Neural crest cell (in vitro differentiated cells): ENCODE results near the gene RPH3AL. TPM values are rescaled to one million over a fixed set of nuclear protein-coding genes. Genes with fewer than 3 reads are reported as not detected.

Experiments
- DNase-seq: peaks from one replicate; pipeline ENCODE4 v3.0.0; 2021; ENCODE audit warnings: low read depth, mixed read lengths, low spot score
- H3K27ac Mint-ChIP-seq: one replicate; pipeline ENCODE4 v1.8.0; 2021; ENCODE audit warnings: mild to moderate bottlenecking, mixed read lengths; ENCODE audit not compliant: unreplicated experiment
- H3K27me3 Mint-ChIP-seq: 2 replicates; pipeline ENCODE4 v1.8.0; 2021; ENCODE audit warnings: low read depth, mild to moderate bottlenecking, mixed read lengths
- H3K36me3 Mint-ChIP-seq: 2 replicates; pipeline ENCODE4 v1.8.0; 2021; ENCODE audit warnings: low read depth, mild to moderate bottlenecking, mixed read lengths
- H3K4me1 Mint-ChIP-seq: 2 replicates; pipeline ENCODE4 v1.8.0; 2021; ENCODE audit warnings: mixed read lengths
- H3K4me3 Mint-ChIP-seq: one replicate; pipeline ENCODE4 v1.8.0; 2021; ENCODE audit warnings: mild to moderate bottlenecking, mixed read lengths
- H3K9me3 Mint-ChIP-seq: 2 replicates; pipeline ENCODE4 v1.8.0; 2021; ENCODE audit warnings: mixed read lengths
- CTCF ChIP-seq: fragments of 200-600 bp; sonication (generic); conservative IDR thresholded peaks from 2 replicates; pipeline ENCODE4 v1.5.0; 2021; ENCODE audit warnings: antibody characterized with exemption, mild to moderate bottlenecking
- total RNA-seq: library from RNA; stranded (reverse); gene quantifications from 2 replicates; pipeline ENCODE4 v1.2.1, GENCODE V29; 2021

The RPH3AL gene
- total RNA-seq, 1 donor from 2014 or later = 1.9 TPM

DNA sequence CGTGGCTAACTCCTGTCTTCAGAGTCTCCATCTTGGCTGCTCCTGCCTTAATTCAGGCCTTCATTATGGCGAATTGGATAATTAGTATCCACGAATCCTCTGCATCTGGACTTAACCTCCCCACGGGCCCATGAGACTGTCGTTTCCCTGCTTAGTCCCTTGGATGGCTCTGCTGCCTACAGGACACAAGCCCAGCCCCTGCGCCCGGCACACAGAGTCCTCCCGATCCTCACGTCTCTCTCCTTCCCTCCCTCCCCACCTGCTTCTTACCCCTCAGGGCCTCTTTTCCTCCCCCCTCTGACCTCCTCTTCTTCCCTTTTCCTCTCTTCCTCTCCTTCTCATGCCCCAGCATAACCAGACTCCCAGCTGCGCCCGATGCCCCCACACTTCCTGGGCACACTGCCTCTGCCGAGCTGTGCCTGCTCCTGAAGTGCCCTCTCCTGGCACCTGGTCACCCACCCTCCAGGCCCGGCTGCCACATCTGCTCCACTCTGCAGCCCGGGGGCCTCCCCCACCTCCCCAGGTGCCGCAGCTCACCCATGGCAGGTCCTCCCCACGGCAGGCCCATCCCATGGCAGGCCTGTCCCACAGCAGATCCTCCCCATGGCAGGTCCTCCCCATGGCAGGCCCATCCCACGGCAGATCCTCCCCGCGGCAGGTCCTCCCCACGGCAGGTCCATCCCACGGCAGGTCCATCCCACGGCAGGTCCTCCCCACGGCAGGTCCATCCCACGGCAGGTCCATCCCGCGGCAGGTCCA lies 45.9 kb downstream of the RPH3AL start:
- peaks cover 23% of the 10 kb centered on the region for H3K4me1 Mint-ChIP-seq
- peaks cover 7% of the 10 kb centered on the region for H3K27me3 Mint-ChIP-seq
- H3K27ac Mint-ChIP-seq = peak overlapping the region; percentile 57

GRCh38 chr17:306116-306515 lies 46.5 kb downstream of the RPH3AL start:
- no peaks in the 10 kb centered on the region for H3K9me3 Mint-ChIP-seq
- no peak for DNase-seq
- no peak overlapping the region for H3K27ac Mint-ChIP-seq
- peaks cover 19% of the 10 kb centered on the region for H3K4me1 Mint-ChIP-seq
- no peaks in the 10 kb centered on the region for H3K36me3 Mint-ChIP-seq
- H3K27me3 Mint-ChIP-seq = peaks cover 3% of the 10 kb centered on the region
- H3K4me3 Mint-ChIP-seq = peak overlapping the region; percentile 31
- no peak for TF ChIP-seq CTCF

More for the DNA sequence above, 45.9 kb downstream of the RPH3AL start:
- DNase-seq = no peak
- H3K36me3 Mint-ChIP-seq = no peaks in the 10 kb centered on the region
- H3K9me3 Mint-ChIP-seq = no peaks in the 10 kb centered on the region
- H3K4me3 Mint-ChIP-seq = no peak overlapping the region
- no peak for TF ChIP-seq CTCF

DNA sequence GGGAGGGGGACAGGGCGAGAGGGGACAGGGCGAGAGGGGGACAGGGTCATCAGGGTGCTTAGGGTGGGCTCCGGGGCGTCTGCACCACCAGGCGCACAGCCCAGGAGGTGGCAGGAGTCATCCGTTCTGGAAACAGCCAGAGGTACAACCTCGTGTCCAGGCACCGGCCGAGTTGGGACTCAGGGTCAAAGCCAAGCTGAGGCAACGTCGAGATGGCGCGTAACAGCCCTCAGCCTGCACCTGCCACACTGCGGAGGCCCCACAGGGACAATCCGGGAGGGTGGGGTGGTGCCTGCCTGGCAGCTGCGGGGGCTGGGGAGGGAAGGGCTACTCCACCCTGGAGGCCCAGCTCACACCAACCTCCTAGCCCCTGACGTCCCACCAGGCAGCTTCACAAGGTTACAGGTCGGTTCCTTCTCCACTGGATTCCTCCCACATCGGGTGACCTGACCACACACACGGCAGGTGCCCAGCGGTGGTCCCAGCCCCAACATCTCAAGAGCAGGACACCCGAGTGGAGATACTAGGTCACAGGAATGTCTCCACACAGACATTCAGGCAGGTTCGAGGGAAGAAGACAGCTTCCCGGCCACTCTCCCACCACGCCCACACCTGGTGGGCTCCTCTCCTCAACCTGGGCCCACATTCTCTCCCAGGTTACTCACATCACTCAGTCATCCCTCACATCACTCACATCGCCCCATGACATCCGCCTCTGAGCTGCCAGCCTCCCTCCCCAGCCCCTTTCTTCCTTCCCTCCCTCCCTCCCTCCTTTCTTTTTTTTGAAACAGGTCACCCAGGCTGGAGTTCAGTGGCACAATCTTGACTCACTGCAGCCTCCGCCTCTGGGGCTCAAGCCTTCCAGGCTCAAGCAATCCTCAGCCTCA lies 47.3 kb downstream of the RPH3AL start:
- Mint-ChIP-seq H3K4me1 (peaks cover 16% of the 10 kb centered on the region), H3K4me3 (peak overlapping the region; percentile 31), H3K27me3 (no peaks in the 10 kb centered on the region), H3K36me3 (no peaks in the 10 kb centered on the region), H3K27ac (no peak overlapping the region), H3K9me3 (no peaks in the 10 kb centered on the region)
- no peak for TF ChIP-seq CTCF
- no peak for DNase-seq

DNA sequence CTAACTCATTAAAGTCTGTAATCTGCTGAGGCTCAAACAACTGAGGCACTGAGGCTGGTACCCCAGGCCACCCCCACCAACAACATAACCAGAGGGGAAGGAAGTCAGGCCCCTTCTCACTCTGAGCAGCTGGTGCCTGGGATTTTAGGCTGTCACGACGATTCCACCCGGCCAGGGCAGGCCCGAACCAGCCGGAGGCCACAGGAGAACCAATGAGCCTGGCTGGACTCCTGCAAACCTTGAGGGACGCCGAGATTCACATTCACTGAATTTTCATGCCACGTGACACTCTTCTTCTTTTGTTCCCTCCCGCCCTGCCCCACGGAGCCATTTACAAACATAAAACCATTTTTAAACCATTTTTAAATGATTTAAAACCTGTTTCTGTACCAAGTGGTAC lies 48.1 kb downstream of the RPH3AL start:
- no peak for TF ChIP-seq CTCF

GRCh38 chr17:303168-303567 lies 49.4 kb downstream of the RPH3AL start:
- Mint-ChIP-seq H3K9me3 (no peaks in the 10 kb centered on the region), H3K36me3 (no peaks in the 10 kb centered on the region), H3K4me3 (no peak overlapping the region), H3K27ac (no peak overlapping the region), H3K27me3 (no peaks in the 10 kb centered on the region), H3K4me1 (peaks cover 15% of the 10 kb centered on the region)
- TF ChIP-seq CTCF = no peak
- no peak for DNase-seq

More for the DNA sequence above, 48.1 kb downstream of the RPH3AL start:
- Mint-ChIP-seq H3K27me3 (no peaks in the 10 kb centered on the region), H3K4me1 (peaks cover 16% of the 10 kb centered on the region), H3K27ac (peak overlapping the region; percentile 67), H3K36me3 (no peaks in the 10 kb centered on the region), H3K4me3 (peak overlapping the region; percentile 77), H3K9me3 (no peaks in the 10 kb centered on the region)
- no peak for DNase-seq
